Tibial artery (tissue), 4 donors: ENCODE data around the gene CCT5.

Experiments used
- DNase-seq, 2 donors: peaks; one replicate each; pipeline ENCODE4 v3.0.0-alpha.2; 2019
- H3K27ac ChIP-seq, 2 donors: fragments of 200-600 bp; sonication (generic) in 1 of 2; 1 replicate in 1 of 2; 2 replicates in 1 of 2; pipeline ENCODE4 v1.5.1; 2018 to 2019; ENCODE audit warnings: mild to moderate bottlenecking in 1 of 2
- H3K27me3 ChIP-seq, 2 donors: fragments of 200-600 bp; sonication (generic) in 1 of 2; one replicate each; pipeline versions ENCODE4 v1.5.1 to v1.6.0; 2016 to 2019
- H3K36me3 ChIP-seq, 3 donors: fragments of 200-600 bp; sonication (generic) in 2 of 3; one replicate each; pipeline ENCODE4 v1.5.1; 2016 to 2019; ENCODE audit warnings: mild to moderate bottlenecking in 2 of 3
- H3K4me1 ChIP-seq, 4 donors: fragments of 200-600 bp; sonication (generic) in 2 of 4; 1 replicate in 3 of 4; 2 replicates in 1 of 4; pipeline ENCODE4 v1.5.1; 2016 to 2019
- H3K4me3 ChIP-seq, 2 donors: fragments of 200-600 bp; sonication (generic) in 1 of 2; 1 replicate in 1 of 2; 2 replicates in 1 of 2; pipeline ENCODE4 v1.5.1; 2018 to 2019; ENCODE audit warnings: mild to moderate bottlenecking in 2 of 2
- H3K9me3 ChIP-seq, 3 donors: fragments of 200-600 bp; sonication (generic) in 1 of 3; one replicate each; pipeline ENCODE4 v1.5.1; 2016 to 2019
- CTCF ChIP-seq, 2 experiments: fragments of 200-600 bp in 1 of 2; fragments of 450-650 bp in 1 of 2; IDR thresholded peaks; one replicate each; pipeline ENCODE4 v1.5.1; 2017 to 2019; ENCODE audit warnings: antibody characterized with exemption in 2 of 2, mild to moderate bottlenecking in 1 of 2, moderate library complexity in 1 of 2
- intact Hi-C: fragments of 100-400 bp; cut with DNase I; formaldehyde crosslinking; loops from one replicate; pipeline ENCODE4 v1.15.0; 2023; ENCODE audit warnings: low total_unique reads

CCT5 gene

GRCh38 chr5:10249948-10250805, at the start of gene CCT5:
CCT5 (plus strand) TSS chr5:10250280; CDS start chr5:10250341, 61 bp downstream.
- H3K36me3 ChIP-seq: peaks cover 0 to 9% (median 0%) of the 10 kb centered on the region in 3 donors
- peak within 1 kb of the TSS; percentile 81 to 82 for H3K4me3 ChIP-seq
- intact Hi-C loops: no loop called here
- no peaks in the 10 kb centered on the region for H3K27me3 ChIP-seq
- no peak for TF ChIP-seq CTCF (IDR thresholded peaks at IDR 0.05)
- peak within 1 kb of the TSS; percentile 80 to 87 for H3K27ac ChIP-seq
- peaks cover 0 to 37% (median 18%) of the 10 kb centered on the region in 4 donors for H3K4me1 ChIP-seq
- peak; percentile 92 to 96 for DNase-seq
- H3K9me3 ChIP-seq: no peaks in the 10 kb centered on the region

GRCh38 chr5:10201223-10201868, 48.7 kb upstream of the CCT5 start:
- Histone ChIP-seq H3K27me3 (no peaks in the 10 kb centered on the region), H3K4me1 (no peaks in the 10 kb centered on the region), H3K4me3 (no peak overlapping the region), H3K36me3 (no peaks in the 10 kb centered on the region), H3K27ac (no peak overlapping the region), H3K9me3 (peaks cover 3 to 8% (median 5%) of the 10 kb centered on the region in 3 donors)
- intact Hi-C loops: no loop called here
- DNase-seq: peak in 1 of 2 donors; percentile 30
- TF ChIP-seq CTCF (IDR thresholded peaks at IDR 0.05): no peak

- Histone ChIP-seq H3K4me3 (no peak overlapping the region), H3K36me3 (no peaks in the 10 kb centered on the region), H3K27ac (no peak overlapping the region), H3K4me1 (no peaks in the 10 kb centered on the region), H3K27me3 (no peaks in the 10 kb centered on the region), H3K9me3 (peaks cover 3 to 8% (median 5%) of the 10 kb centered on the region in 3 donors)
- TF ChIP-seq CTCF (IDR thresholded peaks at IDR 0.05): no peak
- intact Hi-C loops: no loop called here
- no peak for DNase-seq
Observed at GRCh38 chr5:10202089-10202910, 47.8 kb upstream of the CCT5 start.

- H3K27me3 ChIP-seq: no peaks in the 10 kb centered on the region
- no peaks in the 10 kb centered on the region for H3K4me1 ChIP-seq
- no peak for TF ChIP-seq CTCF (IDR thresholded peaks at IDR 0.05)
- H3K9me3 ChIP-seq: no peaks in the 10 kb centered on the region
- no peak overlapping the region for H3K4me3 ChIP-seq
- no peak for DNase-seq
- H3K36me3 ChIP-seq: no peaks in the 10 kb centered on the region
- intact Hi-C loops: no loop called here
- no peak overlapping the region for H3K27ac ChIP-seq
Observed at GRCh38 chr5:10209004-10209403, 41.1 kb upstream of the CCT5 start.

- Histone ChIP-seq H3K4me1 (no peaks in the 10 kb centered on the region), H3K9me3 (no peaks in the 10 kb centered on the region), H3K27me3 (peaks cover 0 to 5% of the 10 kb centered on the region in 2 donors), H3K27ac (no peak overlapping the region), H3K4me3 (no peak overlapping the region), H3K36me3 (no peaks in the 10 kb centered on the region)
- no peak for DNase-seq
- intact Hi-C loops: no loop called here
- TF ChIP-seq CTCF (IDR thresholded peaks at IDR 0.05): no peak
Observed at GRCh38 chr5:10213316-10213715, 36.8 kb upstream of the CCT5 start.
